GM23248 (cell line): ENCODE measurements around the gene SIGLEC11. TPM values are rescaled to one million over a fixed set of nuclear protein-coding genes. Genes with fewer than 3 reads are reported as not detected.
A peak's percentile ranks its signal among the peaks of the same experiment; 100 is the strongest.

Experiments used
- DNase-seq: peaks from one replicate; pipeline ENCODE4 v3.0.0-alpha.2; 2015
- H2AFZ ChIP-seq: fragments of 200-600 bp; sonication (generic); 2 replicates; pipeline ENCODE4 v1.6.1; 2016; ENCODE audit warnings: antibody characterized with exemption
- H3F3A ChIP-seq: fragments of 200-600 bp; sonication (generic); 2 replicates; pipeline ENCODE4 v1.6.1; 2016; ENCODE audit warnings: mild to moderate bottlenecking, antibody characterized with exemption, mixed run types; ENCODE audit not compliant: insufficient read depth
- H3K27ac ChIP-seq: fragments of 200-600 bp; sonication (generic); 2 replicates; pipeline ENCODE4 v1.5.1; 2016; ENCODE audit warnings: mild to moderate bottlenecking
- H3K27me3 ChIP-seq: fragments of 200-600 bp; sonication (generic); replicated peaks from 2 replicates; pipeline ENCODE4 v1.6.1; 2016; ENCODE audit warnings: mild to moderate bottlenecking; ENCODE audit not compliant: insufficient read depth
- H3K36me3 ChIP-seq: fragments of 200-600 bp; sonication (generic); 2 replicates; pipeline ENCODE4 v1.6.1; 2016; ENCODE audit warnings: low read depth, mild to moderate bottlenecking
- H3K4me1 ChIP-seq: fragments of 200-600 bp; sonication (generic); 2 replicates; pipeline ENCODE4 v1.6.1; 2016; ENCODE audit warnings: mild to moderate bottlenecking; ENCODE audit not compliant: insufficient read depth
- H3K4me2 ChIP-seq: fragments of 200-600 bp; sonication (generic); one replicate; pipeline ENCODE4 v1.6.1; 2016; ENCODE audit warnings: mild to moderate bottlenecking; ENCODE audit not compliant: unreplicated experiment
- H3K4me3 ChIP-seq: fragments of 200-600 bp; sonication (generic); 2 replicates; pipeline ENCODE4 v1.5.1; 2016; ENCODE audit warnings: mild to moderate bottlenecking
- H3K79me2 ChIP-seq: fragments of 200-600 bp; sonication (generic); 2 replicates; pipeline ENCODE4 v1.6.1; 2016; ENCODE audit warnings: mild to moderate bottlenecking; ENCODE audit not compliant: insufficient read depth
- H3K9ac ChIP-seq: fragments of 200-600 bp; sonication (generic); 2 replicates; pipeline ENCODE4 v1.6.1; 2016; ENCODE audit warnings: mild to moderate bottlenecking
- H3K9me2 ChIP-seq: fragments of 200-600 bp; sonication (generic); 2 replicates; pipeline ENCODE4 v1.6.1; 2016; ENCODE audit warnings: mixed run types, mild to moderate bottlenecking, moderate library complexity; ENCODE audit not compliant: insufficient read depth
- H3K9me3 ChIP-seq: fragments of 200-600 bp; sonication (generic); one replicate; pipeline ENCODE4 v1.6.1; 2017; ENCODE audit warnings: low read depth
- H4K20me1 ChIP-seq: fragments of 200-600 bp; sonication (generic); 2 replicates; pipeline ENCODE4 v1.6.0; 2016; ENCODE audit not compliant: insufficient read depth
- EZH2 ChIP-seq: fragments of 200-600 bp; sonication (generic); IDR thresholded peaks from 2 replicates; pipeline ENCODE4 v1.6.1; 2018; ENCODE audit warnings: antibody characterized with exemption, mild to moderate bottlenecking; ENCODE audit not compliant: insufficient read depth, poor library complexity, severe bottlenecking
- EZH2phosphoT487 ChIP-seq: fragments of 200-600 bp; sonication (generic); IDR thresholded peaks from 2 replicates; pipeline ENCODE4 v1.6.1; 2018; ENCODE audit warnings: antibody characterized with exemption, moderate library complexity, mild to moderate bottlenecking, low read depth; ENCODE audit not compliant: insufficient read depth
- WGBS, 2 experiments: methylation state at CpG; one replicate each; pipeline ENCODE4 v1.1.6; 2015 to 2017; ENCODE audit warnings: low lambda C conversion rate in 2 of 2, low coverage in 1 of 2; ENCODE audit errors: missing lambda C conversion rate in 2 of 2; 5-methylcytosine and 5-hydroxymethylcytosine counted together
- in situ Hi-C: fragments of 300-500 bp; cut with MboI; formaldehyde crosslinking; loops from 2 replicates; pipeline ENCODE4 v1.15.0; 2020
- polyA plus RNA-seq: library from polyadenylated mRNA; unstranded; fragments of >200 nt; fragmentation: Nextera tagmentation; extraction: Ambion mirVana; gene quantifications from 2 replicates; pipeline ENCODE4 v1.2.1, GENCODE V29; 2016
- total RNA-seq: library from RNA; depleted of rRNA; stranded (reverse); fragments of >200 nt; shearing (Covaris generic); gene quantifications from 2 replicates; pipeline ENCODE4 v1.2.3, GENCODE V29; 2014

SIGLEC11 gene
- total and polyA plus RNA-seq, 2 experiments from 2014 or later = not detected

DNA sequence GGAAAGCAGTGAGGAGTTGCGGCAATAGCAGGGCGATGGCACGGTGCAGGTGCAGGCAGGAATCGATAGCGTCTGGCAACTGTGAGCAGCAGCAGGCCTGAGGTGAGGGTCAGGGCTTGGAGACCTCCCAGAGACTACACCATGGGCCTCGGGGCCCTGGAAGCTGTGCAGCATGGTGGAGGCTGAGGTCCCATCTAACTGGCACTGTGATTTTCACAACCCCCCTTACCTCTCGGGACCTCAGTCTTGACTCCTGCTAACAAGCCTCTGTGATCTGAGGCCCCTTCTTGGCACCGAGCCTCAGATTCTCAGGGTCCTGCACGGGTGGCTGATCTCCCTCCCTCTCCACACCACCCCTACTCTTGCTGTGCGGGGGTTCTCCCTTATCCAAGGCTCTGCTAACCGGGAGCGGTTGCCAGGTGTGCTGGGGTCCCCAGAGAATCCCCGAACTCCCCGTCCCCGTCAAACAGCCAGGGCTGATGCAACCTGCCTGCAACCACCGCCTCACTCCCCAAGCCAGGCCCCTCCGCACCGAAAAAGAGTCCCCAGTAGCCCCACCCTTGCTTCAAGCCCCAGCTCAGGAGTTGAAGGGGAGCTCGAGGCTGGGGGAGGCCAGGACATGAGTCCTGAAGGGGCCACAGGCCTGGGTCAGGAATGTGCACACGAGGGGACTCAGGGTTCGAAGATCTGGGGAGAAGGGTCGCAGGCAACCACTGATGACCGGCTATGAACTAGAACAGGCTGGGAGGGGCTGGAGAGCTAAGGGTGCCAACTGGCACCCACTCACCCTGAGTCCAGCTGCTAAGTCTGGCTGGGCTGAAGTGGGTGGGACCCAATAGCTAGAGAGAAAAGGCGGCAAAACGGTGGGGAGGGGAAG, 36.7 kb downstream of the SIGLEC11 start:
- Histone ChIP-seq H4K20me1 (no peaks in the 10 kb centered on the region), H3K4me2 (no peak overlapping the region), H3F3A (peaks cover 16% of the 10 kb centered on the region), H3K27ac (no peak overlapping the region), H3K27me3 (no peaks in the 10 kb centered on the region), H3K9me2 (no peaks in the 10 kb centered on the region), H3K4me3 (no peak overlapping the region), H3K79me2 (peaks cover 99% of the 10 kb centered on the region), H3K9me3 (no peaks in the 10 kb centered on the region), H3K36me3 (peaks cover 7% of the 10 kb centered on the region; the same call in 1 of the 2 replicates), H2AFZ (no peak overlapping the region), H3K9ac (no peak overlapping the region), H3K4me1 (peaks cover 19% of the 10 kb centered on the region)
- TF ChIP-seq EZH2phosphoT487 = no peak
- TF ChIP-seq EZH2 = no peak
- WGBS, 2 experiments = 64% methylated on average over 25 of the region's 25 CpGs
- no peak for DNase-seq
- in situ Hi-C loops = no loop called here

DNA sequence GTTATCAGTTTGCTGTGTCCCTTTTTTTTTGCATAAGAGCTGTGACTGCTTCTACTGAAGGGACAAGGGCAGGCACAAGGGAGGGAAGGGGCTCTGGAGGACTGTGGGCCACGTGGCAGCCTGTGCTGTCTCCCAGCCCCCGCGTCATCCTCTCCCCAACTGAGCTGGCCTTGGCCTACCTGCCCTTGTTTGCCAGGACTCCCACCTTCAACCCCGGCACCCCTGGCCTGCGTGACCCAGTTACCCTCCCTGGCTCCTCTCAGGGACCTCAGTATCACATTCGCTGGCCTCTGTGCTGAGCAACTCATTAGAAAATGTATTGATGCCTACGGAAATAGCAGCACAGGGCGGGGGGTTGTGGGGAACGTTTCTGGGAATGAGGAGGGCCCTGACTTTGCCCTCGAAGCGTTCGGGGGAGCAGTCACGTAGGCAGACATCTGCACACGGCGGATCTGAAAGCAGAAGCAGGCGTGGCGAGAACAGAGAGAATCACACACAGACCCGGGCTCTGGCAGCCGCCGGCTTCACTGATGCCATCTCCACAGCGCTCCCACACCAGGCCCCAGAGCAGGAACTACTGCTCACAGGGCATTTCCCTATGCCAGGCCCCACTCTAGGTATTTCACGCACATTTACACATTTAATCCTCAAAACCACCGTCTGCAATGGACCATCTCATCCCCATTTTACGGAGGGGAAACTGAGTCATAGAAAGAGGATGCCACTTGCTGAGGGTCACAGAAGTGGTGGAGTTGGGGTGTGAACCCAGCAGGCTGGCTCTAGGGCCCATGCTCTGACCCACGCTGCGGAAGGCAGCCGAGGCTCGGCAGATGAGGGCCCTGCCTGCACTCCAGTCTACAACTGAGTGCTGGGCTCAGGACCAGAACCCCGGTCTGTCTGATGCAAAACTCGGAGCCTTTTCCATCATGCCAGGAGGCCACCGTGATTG, 37.6 kb downstream of the SIGLEC11 start:
- TF ChIP-seq EZH2phosphoT487 = no peak
- TF ChIP-seq EZH2 = no peak
- Histone ChIP-seq H3K36me3 (peaks cover 7% of the 10 kb centered on the region; the same call in 1 of the 2 replicates), H3F3A (peaks cover 11% of the 10 kb centered on the region), H3K79me2 (peaks cover 97% of the 10 kb centered on the region), H3K4me3 (no peak overlapping the region), H3K27me3 (no peaks in the 10 kb centered on the region), H3K27ac (no peak overlapping the region), H2AFZ (no peak overlapping the region), H3K9me3 (no peaks in the 10 kb centered on the region), H4K20me1 (no peaks in the 10 kb centered on the region), H3K4me1 (peaks cover 19% of the 10 kb centered on the region), H3K9ac (no peak overlapping the region), H3K4me2 (no peak overlapping the region), H3K9me2 (no peaks in the 10 kb centered on the region)
- no peak for DNase-seq
- 80 to 87% methylated on average over 31 of the region's 31 CpGs for WGBS, 2 experiments
- in situ Hi-C loops = no loop called here

DNA sequence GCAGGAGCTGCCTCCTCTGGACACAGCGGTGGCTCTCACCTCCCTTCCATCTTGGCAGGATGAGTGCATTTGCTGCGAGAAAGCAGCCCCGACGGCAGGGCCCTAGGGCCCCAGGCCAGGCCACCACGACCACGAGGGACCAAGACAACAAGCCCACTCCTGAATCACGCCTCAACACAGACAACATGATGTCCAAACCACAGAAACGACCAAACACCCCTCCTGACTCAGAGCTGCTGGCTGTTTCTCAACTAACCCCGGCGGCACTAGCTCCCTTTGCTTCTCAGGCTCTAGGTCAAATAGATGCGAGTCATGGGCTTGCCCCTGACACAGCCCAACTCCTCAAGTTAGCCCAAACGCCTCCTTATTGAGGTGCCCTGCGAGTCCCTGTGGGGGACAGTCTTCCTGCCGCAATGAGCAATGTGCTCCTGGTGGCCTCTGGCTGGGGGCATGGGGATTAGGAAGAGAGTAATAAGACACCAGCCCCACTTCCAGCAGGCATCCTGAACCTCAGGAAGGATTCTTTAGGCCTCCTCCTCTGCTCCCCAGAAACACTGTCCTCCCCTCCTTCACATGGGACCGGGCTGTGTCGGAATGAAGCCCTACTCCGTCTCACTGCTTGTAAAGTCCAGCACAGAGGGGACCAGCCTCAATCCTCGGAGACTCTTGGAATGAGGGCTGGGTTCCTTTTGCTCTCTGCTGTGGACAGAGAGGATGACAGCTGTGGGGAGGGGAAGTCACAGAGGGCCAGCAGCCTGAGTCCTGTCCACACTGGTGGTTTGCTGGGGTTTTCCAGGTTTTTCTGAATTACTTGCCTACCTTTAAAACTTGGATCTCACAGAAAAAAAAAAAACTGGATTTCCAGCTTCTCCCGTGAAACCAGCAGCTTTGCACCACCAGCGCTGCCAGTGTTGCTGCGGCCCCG, 38.8 kb downstream of the SIGLEC11 start:
- H3K79me2 ChIP-seq = peaks cover 97% of the 10 kb centered on the region
- TF ChIP-seq EZH2 (no peak), EZH2phosphoT487 (no peak)
- H3K4me3 ChIP-seq = no peak overlapping the region
- no peak overlapping the region for H2AFZ ChIP-seq
- peaks cover 4% of the 10 kb centered on the region; the same call in 1 of the 2 replicates for H3F3A ChIP-seq
- WGBS, 2 experiments = 54% methylated on average over 22 of the region's 22 CpGs
- no peaks in the 10 kb centered on the region for H3K27me3 ChIP-seq
- H3K27ac ChIP-seq = peak overlapping the region; percentile 72
- in situ Hi-C loops = no loop called here
- peaks cover 7% of the 10 kb centered on the region; the same call in 1 of the 2 replicates for H3K36me3 ChIP-seq
- no peaks in the 10 kb centered on the region for H3K9me3 ChIP-seq
- H3K4me2 ChIP-seq = peak overlapping the region; percentile 72
- H4K20me1 ChIP-seq = no peaks in the 10 kb centered on the region
- H3K9me2 ChIP-seq = no peaks in the 10 kb centered on the region
- H3K9ac ChIP-seq = peak overlapping the region; percentile 56
- H3K4me1 ChIP-seq = peaks cover 12% of the 10 kb centered on the region
- peak; percentile 86 for DNase-seq
